ENCODE data around the gene ATXN1.

Gene ATXN1

GRCh38 chr6:16253399-16254144, 507.7 kb downstream of the ATXN1 start:
- no peak for DNase-seq (ENCODE audit: low read depth in 3 of 3)

- DNase-seq (ENCODE audit: low read depth in 3 of 3), result no peak
Measured at GRCh38 chr6:16252686-16253299, 508.5 kb downstream of the ATXN1 start.

GRCh38 chr6:16251706-16252105, 509.6 kb downstream of the ATXN1 start:
- no peak for DNase-seq (ENCODE audit: low read depth in 3 of 3)

- no peak for DNase-seq (ENCODE audit: low read depth in 3 of 3)
Measured at GRCh38 chr6:16249971-16250370, 511.3 kb downstream of the ATXN1 start.

Measured in stimulated activated CD4-positive, alpha-beta T cell treated with anti-CD3 and anti-CD28 coated beads, TNF-alpha, amount 100 ng/mL, for 48 hours (primary cell).